DND-41 (cell line): Measurements from ENCODE around the gene PROCR.

Experiments used
- ATAC-seq: fragments of 200-7000 bp; cut with Tn5 transposase; 3 replicates; pipeline ENCODE4 v1.9.1; 2021; ENCODE audit warnings: low read depth; ENCODE audit not compliant: insufficient read depth
- DNase-seq: peaks from one replicate; pipeline ENCODE4 v3.0.0-alpha.2; 2020
- H2AFZ ChIP-seq: 2 replicates; pipeline ENCODE4 v1.6.0; 2012; ENCODE audit warnings: low read depth, low read length
- H3K27ac ChIP-seq: 2 replicates; pipeline ENCODE4 v1.5.1; 2012; ENCODE audit warnings: low read length, inconsistent platforms
- H3K27me3 ChIP-seq: fragments of 200-600 bp; sonication (generic); 2 replicates; pipeline ENCODE4 v1.6.0; 2012; ENCODE audit warnings: low read length, mild to moderate bottlenecking, inconsistent platforms; ENCODE audit not compliant: insufficient read depth, poor library complexity
- H3K36me3 ChIP-seq: 2 replicates; pipeline ENCODE4 v1.5.1; 2012; ENCODE audit warnings: low read length, inconsistent platforms; ENCODE audit not compliant: insufficient read depth
- H3K4me1 ChIP-seq: 2 replicates; pipeline ENCODE4 v1.5.1; 2012; ENCODE audit warnings: mild to moderate bottlenecking, low read length; ENCODE audit not compliant: insufficient read depth
- H3K4me2 ChIP-seq: 2 replicates; pipeline ENCODE4 v1.6.0; 2012; ENCODE audit warnings: mild to moderate bottlenecking, moderate library complexity, low read length, inconsistent platforms; ENCODE audit not compliant: insufficient read depth
- H3K4me3 ChIP-seq, 2 experiments: fragments of 200-600 bp in 1 of 2; shearing (Covaris generic) in 1 of 2; 2 replicates each; pipeline ENCODE4 v1.5.1; 2012 to 2016; ENCODE audit warnings: inconsistent platforms in 2 of 2, low read length in 2 of 2, mild to moderate bottlenecking in 2 of 2, low read depth in 1 of 2, moderate library complexity in 1 of 2
- H3K79me2 ChIP-seq: 2 replicates; pipeline ENCODE4 v1.6.0; 2012; ENCODE audit warnings: low read length, inconsistent platforms; ENCODE audit not compliant: insufficient read depth
- H3K9ac ChIP-seq: 2 replicates; pipeline ENCODE4 v1.6.0; 2012; ENCODE audit warnings: low read depth, mild to moderate bottlenecking, inconsistent platforms, low read length, moderate library complexity
- H3K9me3 ChIP-seq: 2 replicates; pipeline ENCODE4 v1.5.1; 2012; ENCODE audit warnings: low read length, moderate library complexity, mild to moderate bottlenecking, inconsistent platforms; ENCODE audit not compliant: insufficient read depth, severe bottlenecking
- H4K20me1 ChIP-seq: 2 replicates; pipeline ENCODE4 v1.6.0; 2012; ENCODE audit warnings: low read length; ENCODE audit not compliant: insufficient read depth
- EZH2 ChIP-seq: IDR thresholded peaks from 3 replicates; pipeline ENCODE4 v1.6.1; 2012; ENCODE audit warnings: borderline replicate concordance, low read depth, mild to moderate bottlenecking, moderate library complexity, low read length, inconsistent platforms; ENCODE audit not compliant: severe bottlenecking
- TF ChIP-seq, protein P1 (sequence below): IDR thresholded peaks from 2 replicates; pipeline ENCODE4 v1.5.1; 2012; ENCODE audit warnings: borderline replicate concordance, low read length, moderate library complexity, mild to moderate bottlenecking; ENCODE audit not compliant: poor library complexity, severe bottlenecking; ENCODE audit errors: extremely low read depth

PROCR gene

DNA sequence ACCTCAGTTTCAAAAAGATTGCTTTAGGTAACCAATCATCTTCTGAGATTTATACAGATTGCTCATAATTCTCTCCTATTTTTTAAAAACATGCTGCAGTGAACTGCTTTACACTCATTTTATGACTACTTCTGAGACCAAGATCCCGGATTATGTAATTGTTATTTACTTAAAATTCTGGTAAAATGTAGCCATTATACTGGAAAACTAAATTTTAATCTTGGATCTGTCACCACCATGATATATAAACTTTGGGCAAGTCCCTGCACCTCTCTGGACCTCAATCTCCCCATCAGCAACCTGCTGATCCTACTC, 477 bp upstream of the PROCR start:
- no peak for ATAC-seq
- DNase-seq: no peak
- H3K9ac ChIP-seq: no peak overlapping the region
- H3K79me2 ChIP-seq: no peaks in the 10 kb centered on the region
- H2AFZ ChIP-seq: no peak overlapping the region; the same call in 1 of the 2 replicates
- TF ChIP-seq, protein P1, sequence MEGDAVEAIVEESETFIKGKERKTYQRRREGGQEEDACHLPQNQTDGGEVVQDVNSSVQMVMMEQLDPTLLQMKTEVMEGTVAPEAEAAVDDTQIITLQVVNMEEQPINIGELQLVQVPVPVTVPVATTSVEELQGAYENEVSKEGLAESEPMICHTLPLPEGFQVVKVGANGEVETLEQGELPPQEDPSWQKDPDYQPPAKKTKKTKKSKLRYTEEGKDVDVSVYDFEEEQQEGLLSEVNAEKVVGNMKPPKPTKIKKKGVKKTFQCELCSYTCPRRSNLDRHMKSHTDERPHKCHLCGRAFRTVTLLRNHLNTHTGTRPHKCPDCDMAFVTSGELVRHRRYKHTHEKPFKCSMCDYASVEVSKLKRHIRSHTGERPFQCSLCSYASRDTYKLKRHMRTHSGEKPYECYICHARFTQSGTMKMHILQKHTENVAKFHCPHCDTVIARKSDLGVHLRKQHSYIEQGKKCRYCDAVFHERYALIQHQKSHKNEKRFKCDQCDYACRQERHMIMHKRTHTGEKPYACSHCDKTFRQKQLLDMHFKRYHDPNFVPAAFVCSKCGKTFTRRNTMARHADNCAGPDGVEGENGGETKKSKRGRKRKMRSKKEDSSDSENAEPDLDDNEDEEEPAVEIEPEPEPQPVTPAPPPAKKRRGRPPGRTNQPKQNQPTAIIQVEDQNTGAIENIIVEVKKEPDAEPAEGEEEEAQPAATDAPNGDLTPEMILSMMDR: no peak
- no peak for TF ChIP-seq EZH2
- H3K27ac ChIP-seq: no peak overlapping the region
- peaks cover 9% of the 10 kb centered on the region for H3K27me3 ChIP-seq
- peaks cover 6% of the 10 kb centered on the region for H3K4me1 ChIP-seq
- no peak overlapping the region for H3K4me3 ChIP-seq
- H4K20me1 ChIP-seq: 0 out of 2 replicates have a peak, but pooled peaks cover 2% of the 10 kb centered on the region
- H3K36me3 ChIP-seq: no peaks in the 10 kb centered on the region
- no peaks in the 10 kb centered on the region for H3K9me3 ChIP-seq
- H3K4me2 ChIP-seq: peak overlapping the region; percentile 40; the same call in 1 of the 2 replicates

DNA sequence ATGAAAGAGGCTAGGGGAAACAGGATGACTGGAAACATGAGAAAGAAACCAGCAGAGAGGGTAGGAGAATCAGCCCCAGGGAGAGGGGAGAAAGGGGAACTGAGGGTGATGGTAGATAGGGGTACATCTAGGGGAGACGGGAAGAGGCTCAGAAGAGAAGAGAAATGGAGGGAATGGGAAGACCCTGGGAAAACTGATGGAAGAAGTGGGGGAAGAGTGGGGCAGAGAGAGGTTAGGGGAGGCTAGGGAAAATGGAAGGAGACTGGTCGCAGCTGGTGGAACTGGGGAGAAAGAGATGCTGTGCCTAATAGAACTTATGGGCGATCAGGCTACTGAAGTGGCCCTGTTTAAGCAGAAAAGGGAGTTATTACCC, 548 bp downstream of the PROCR start:
- H3K9me3 ChIP-seq: no peaks in the 10 kb centered on the region
- DNase-seq (no peak), ATAC-seq (no peak)
- H2AFZ ChIP-seq: peak overlapping the region; percentile 40; the same call in 1 of the 2 replicates
- peaks cover 6% of the 10 kb centered on the region for H3K4me1 ChIP-seq
- H3K4me2 ChIP-seq: no peak overlapping the region
- H3K27me3 ChIP-seq: peaks cover 9% of the 10 kb centered on the region
- TF ChIP-seq, protein P1: no peak
- TF ChIP-seq EZH2: no peak
- H3K36me3 ChIP-seq: no peaks in the 10 kb centered on the region
- 0 out of 2 replicates have a peak, but pooled peaks cover 2% of the 10 kb centered on the region for H4K20me1 ChIP-seq
- H3K4me3 ChIP-seq: no peak overlapping the region
- H3K27ac ChIP-seq: no peak overlapping the region
- no peaks in the 10 kb centered on the region for H3K79me2 ChIP-seq
- H3K9ac ChIP-seq: no peak overlapping the region

DNA sequence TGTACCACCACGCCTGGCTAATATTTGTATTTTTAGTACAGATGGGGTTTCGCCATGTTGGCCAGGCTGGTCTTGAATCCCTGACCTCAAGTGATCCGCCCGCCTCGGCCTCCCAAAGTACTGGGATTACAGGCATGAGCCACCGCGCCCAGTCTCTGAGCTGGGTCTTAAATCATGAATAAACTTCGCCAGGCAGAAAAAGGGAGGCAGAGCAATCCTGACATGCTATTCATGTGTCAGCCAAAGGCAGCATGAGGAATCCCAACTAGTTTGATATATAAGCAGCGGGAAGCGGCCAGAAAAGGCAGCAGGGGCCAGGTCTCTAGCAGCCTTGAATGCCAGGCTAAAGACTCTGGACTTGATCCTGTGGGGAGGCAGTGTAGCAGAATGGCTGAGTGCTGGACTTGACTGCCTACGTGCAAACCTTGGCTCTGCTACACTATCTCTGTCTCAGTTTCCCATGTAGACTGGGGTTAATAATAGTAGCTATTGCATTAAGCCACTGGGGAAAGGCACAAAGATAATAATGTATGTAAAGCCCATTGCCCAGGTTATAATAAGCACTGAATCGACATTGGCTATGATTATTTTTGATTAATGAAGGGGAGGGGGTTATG, 1.8 kb downstream of the PROCR start:
- Histone ChIP-seq H3K9me3 (no peaks in the 10 kb centered on the region), H3K27me3 (peaks cover 9% of the 10 kb centered on the region), H3K4me1 (peaks cover 6% of the 10 kb centered on the region), H3K36me3 (no peaks in the 10 kb centered on the region), H3K27ac (no peak overlapping the region), H2AFZ (no peak overlapping the region), H3K79me2 (no peaks in the 10 kb centered on the region), H3K9ac (no peak overlapping the region), H3K4me2 (no peak overlapping the region), H3K4me3 (no peak overlapping the region), H4K20me1 (0 out of 2 replicates have a peak, but pooled peaks cover 2% of the 10 kb centered on the region)
- DNase-seq (no peak), ATAC-seq (no peak)
- TF ChIP-seq, protein P1: no peak
- TF ChIP-seq EZH2: no peak
